ENCODE results near the gene MKNK1.
A peak's percentile ranks its signal among the peaks of the same experiment; 100 is the strongest.
"Not testable (repeated sequence)": the region's sequence is repeated elsewhere in the genome, so short reads cannot be mapped to it uniquely, and the experiment has no call there.

Gene MKNK1
- long read RNA-seq, donor 1, partial matches to known transcripts, result 0 of 6 reads
- long read RNA-seq, donor 1, other reads (novel, unspliced or antisense), result 0 of 6 reads
- long read RNA-seq, donor 2, partial matches to known transcripts, result 0 of 1 reads
- long read RNA-seq, donor 2, other reads (novel, unspliced or antisense), result 0 of 1 reads
- long read RNA-seq, donor 3, partial matches to known transcripts, result 0 of 2 reads
- long read RNA-seq, donor 3, other reads (novel, unspliced or antisense), result 0 of 2 reads
- long read RNA-seq, donor 4, partial matches to known transcripts, result 0 of 2 reads
- long read RNA-seq, donor 4, other reads (novel, unspliced or antisense), result 0 of 2 reads
- long read RNA-seq, donor 5, result 0 reads
- long read RNA-seq, donor 6, partial matches to known transcripts, result 0 of 5 reads
- long read RNA-seq, donor 6, other reads (novel, unspliced or antisense), result 0 of 5 reads
- long read RNA-seq, donor 7, partial matches to known transcripts, result 0 of 4 reads
- long read RNA-seq, donor 7, other reads (novel, unspliced or antisense), result 0 of 4 reads
- long read RNA-seq, donor 8, partial matches to known transcripts, result 0 of 4 reads
- long read RNA-seq, donor 8, other reads (novel, unspliced or antisense), result 0 of 4 reads

GRCh38 chr1:46603858-46604549 lies at the start of gene MKNK1:
Gene MKNK1 (minus strand): TSS chr1:46604268. CDS start chr1:46583327, 20,941 bp downstream.
- DNase-seq, result peak; percentile 93

- DNase-seq, result no peak
Measured at GRCh38 chr1:46653405-46653958, 49.4 kb upstream of the MKNK1 start.

- no peak for DNase-seq
Measured at GRCh38 chr1:46652321-46653100, 48.4 kb upstream of the MKNK1 start.

- not testable (repeated sequence) for DNase-seq
Measured at GRCh38 chr1:46651152-46651551, 47.1 kb upstream of the MKNK1 start.

GRCh38 chr1:46650491-46650890 lies 46.4 kb upstream of the MKNK1 start:
- no peak for DNase-seq

GRCh38 chr1:46649764-46650163 lies 45.7 kb upstream of the MKNK1 start:
- no peak for DNase-seq

GRCh38 chr1:46647611-46648010 lies 43.5 kb upstream of the MKNK1 start:
- DNase-seq, result no peak

- no peak for DNase-seq
Measured at GRCh38 chr1:46646844-46647243, 42.8 kb upstream of the MKNK1 start.

GRCh38 chr1:46646331-46646730 lies 42.3 kb upstream of the MKNK1 start:
- DNase-seq, result no peak

GRCh38 chr1:46645815-46646214 lies 41.7 kb upstream of the MKNK1 start:
- no peak for DNase-seq

- no peak for DNase-seq
Measured at GRCh38 chr1:46643368-46643775, 39.3 kb upstream of the MKNK1 start.

GRCh38 chr1:46642115-46642680 lies 38.1 kb upstream of the MKNK1 start:
- DNase-seq, result no peak

- no peak for DNase-seq
Measured at GRCh38 chr1:46639547-46639946, 35.5 kb upstream of the MKNK1 start.

GRCh38 chr1:46638921-46639320 lies 34.9 kb upstream of the MKNK1 start:
- no peak for DNase-seq

- DNase-seq, result no peak
Measured at GRCh38 chr1:46637444-46638083, 33.5 kb upstream of the MKNK1 start.

- no peak for DNase-seq
Measured at GRCh38 chr1:46635205-46635604, 31.1 kb upstream of the MKNK1 start.

- no peak for DNase-seq
Measured at GRCh38 chr1:46630719-46631118, 26.7 kb upstream of the MKNK1 start.

- no peak for DNase-seq
Measured at GRCh38 chr1:46623743-46624644, 19.9 kb upstream of the MKNK1 start.

- no peak for DNase-seq
Measured at GRCh38 chr1:46622344-46622743, 18.3 kb upstream of the MKNK1 start.

- DNase-seq, result no peak
Measured at GRCh38 chr1:46621930-46622329, 17.9 kb upstream of the MKNK1 start.

Measured in right kidney (tissue), 9 donors.